IMR-90 (cell line): ENCODE measurements around the gene NBEAL1. TPM values are rescaled to one million over a fixed set of nuclear protein-coding genes. Genes with fewer than 3 reads are reported as not detected.

Experiments used
- ATAC-seq: fragments of 200-7000 bp; cut with Tn5 transposase; 2 replicates; pipeline ENCODE4 v1.9.1; 2020; ENCODE audit warnings: low read depth, mild to moderate bottlenecking, moderate library complexity
- BruUV-seq: library from RNA; stranded (reverse); fragments of 400-500 nt; replicated peaks from 2 replicates; lab custom pipeline; 2021; lab: Mats Ljungman, UMichigan
- CTCF ChIA-PET: fragments of 300-600 bp; formaldehyde crosslinking; extraction: SDS; loops from one replicate; lab custom pipeline; 2021; ENCODE audit warnings: antibody characterized with exemption; lab: Yijun Ruan, JAX
- POLR2A ChIA-PET: fragments of 300-600 bp; sonication (Branson Sonifier 250); formaldehyde crosslinking; loops from one replicate; lab custom pipeline; 2022; ENCODE audit warnings: antibody characterized with exemption; ENCODE audit not compliant: unreplicated experiment; lab: Charles Lee
- DNase-seq: peaks from one replicate; pipeline ENCODE4 v3.0.0; 2013
- H2AFZ ChIP-seq: replicated peaks from 2 replicates; pipeline ENCODE3; 2013; ENCODE audit warnings: low read length, mild to moderate bottlenecking; ENCODE audit not compliant: poor library complexity
- H2AK5ac ChIP-seq: 2 replicates; pipeline ENCODE4 v1.6.1; 2013; ENCODE audit warnings: low read depth, low read length, inconsistent platforms
- H2AK9ac ChIP-seq: replicated peaks from 2 replicates; pipeline ENCODE3; 2013; ENCODE audit warnings: mild to moderate bottlenecking, low read depth, low read length, moderate library complexity; ENCODE audit not compliant: poor library complexity
- H2BK120ac ChIP-seq: 2 replicates; pipeline ENCODE4 v1.6.1; 2013; ENCODE audit warnings: low read depth, low read length, inconsistent platforms
- H2BK15ac ChIP-seq: 3 replicates; pipeline ENCODE4 v1.6.1; 2013; ENCODE audit warnings: low read depth, low read length, inconsistent platforms
- H2BK20ac ChIP-seq: 2 replicates; pipeline ENCODE4 v1.6.1; 2013; ENCODE audit warnings: low read depth, mild to moderate bottlenecking, inconsistent platforms, low read length, moderate library complexity
- H2BK5ac ChIP-seq: 2 replicates; pipeline ENCODE4 v1.6.1; 2013; ENCODE audit warnings: mild to moderate bottlenecking, low read depth, low read length, inconsistent platforms; ENCODE audit not compliant: poor library complexity, severe bottlenecking
- H3K14ac ChIP-seq: replicated peaks from 2 replicates; pipeline ENCODE4 v1.6.1; 2013; ENCODE audit warnings: low read depth, low read length, inconsistent platforms
- H3K18ac ChIP-seq: 2 replicates; pipeline ENCODE4 v1.6.1; 2013; ENCODE audit warnings: low read depth, low read length, control low read depth
- H3K23ac ChIP-seq: 2 replicates; pipeline ENCODE4 v1.6.1; 2013; ENCODE audit warnings: low read depth, low read length, inconsistent platforms
- H3K27ac ChIP-seq: 2 replicates; pipeline ENCODE4 v1.5.1; 2013; ENCODE audit warnings: mild to moderate bottlenecking, control low read depth, low read length; ENCODE audit not compliant: insufficient read depth
- H3K27me3 ChIP-seq: 2 replicates; pipeline ENCODE4 v1.6.1; 2013; ENCODE audit warnings: low read length; ENCODE audit not compliant: control insufficient read depth, insufficient read depth
- H3K36me3 ChIP-seq: 2 replicates; pipeline ENCODE4 v1.6.1; 2013; ENCODE audit warnings: low read length, mixed read lengths; ENCODE audit not compliant: control insufficient read depth, insufficient read depth
- H3K4ac ChIP-seq: 2 replicates; pipeline ENCODE4 v1.6.1; 2013; ENCODE audit warnings: low read depth, low read length, inconsistent platforms
- H3K4me1 ChIP-seq: 2 replicates; pipeline ENCODE4 v1.6.1; 2013; ENCODE audit warnings: low read length, mixed read lengths; ENCODE audit not compliant: control insufficient read depth, insufficient read depth
- H3K4me2 ChIP-seq: 2 replicates; pipeline ENCODE4 v1.6.1; 2013; ENCODE audit warnings: low read depth, mild to moderate bottlenecking, control low read depth, low read length, moderate library complexity
- H3K4me3 ChIP-seq: 2 replicates; pipeline ENCODE4 v1.5.1; 2013; ENCODE audit warnings: low read depth, mild to moderate bottlenecking, control low read depth, low read length, moderate library complexity; ENCODE audit not compliant: insufficient read depth
- H3K56ac ChIP-seq: 2 replicates; pipeline ENCODE4 v1.6.1; 2013; ENCODE audit warnings: low read length, inconsistent platforms; ENCODE audit not compliant: insufficient read depth; ENCODE audit errors: extremely low read depth
- H3K79me1 ChIP-seq, 2 experiments: 2 replicates each; pipeline ENCODE4 v1.6.1; 2013; ENCODE audit warnings: low read length in 2 of 2, inconsistent platforms in 1 of 2, low read depth in 1 of 2
- H3K9ac ChIP-seq: 2 replicates; pipeline ENCODE4 v1.6.1; 2013; ENCODE audit warnings: low read depth, low read length, control low read depth
- H3K9me1 ChIP-seq: 2 replicates; pipeline ENCODE4 v1.6.1; 2013; ENCODE audit warnings: low read length, inconsistent platforms; ENCODE audit not compliant: insufficient read depth
- H3K9me3 ChIP-seq: 2 replicates; pipeline ENCODE4 v1.6.1; 2013; ENCODE audit warnings: low read length; ENCODE audit not compliant: control insufficient read depth, insufficient read depth
- H4K20me1 ChIP-seq: 2 replicates; pipeline ENCODE4 v1.6.1; 2013; ENCODE audit warnings: low read length, inconsistent platforms; ENCODE audit not compliant: insufficient read depth
- H4K5ac ChIP-seq: 2 replicates; pipeline ENCODE4 v1.6.1; 2013; ENCODE audit warnings: mild to moderate bottlenecking, low read depth, low read length, control low read depth
- H4K8ac ChIP-seq, 2 experiments: 2 replicates each; pipeline ENCODE4 v1.6.1; 2013; ENCODE audit warnings: low read depth in 2 of 2, low read length in 2 of 2, control low read depth in 1 of 2, inconsistent platforms in 1 of 2
- H4K91ac ChIP-seq: 2 replicates; pipeline ENCODE4 v1.6.1; 2013; ENCODE audit warnings: low read depth, low read length, inconsistent platforms; ENCODE audit not compliant: insufficient read depth
- NFE2L2 ChIP-seq: fragments of 150-350 bp; IDR thresholded peaks from 2 replicates; pipeline ENCODE4 v1.6.1; 2016; ENCODE audit warnings: low read depth, mild to moderate bottlenecking, low read length
- RAD21 ChIP-seq: IDR thresholded peaks from 2 replicates; pipeline ENCODE4 v1.6.1; 2012; ENCODE audit warnings: low read length, improper control_type of control experiment
- RCOR1 ChIP-seq: IDR thresholded peaks from 2 replicates; pipeline ENCODE4 v1.6.1; 2012; ENCODE audit warnings: mild to moderate bottlenecking, low read length, improper control_type of control experiment; ENCODE audit not compliant: insufficient replicate concordance
- SMC3 ChIP-seq: fragments of 150-350 bp; IDR thresholded peaks from 2 replicates; pipeline ENCODE4 v1.6.1; 2016; ENCODE audit warnings: low read depth, mild to moderate bottlenecking, antibody characterized with exemption, low read length, moderate library complexity
- WGBS, 2 experiments: methylation state at CpG; one replicate each; pipeline versions ENCODE4 v1.1.5 to v1.1.7; 2013; ENCODE audit warnings: missing lambda C conversion rate in 2 of 2; ENCODE audit not compliant: insufficient read length in 1 of 2; ENCODE audit errors: extremely low coverage in 2 of 2; 5-methylcytosine and 5-hydroxymethylcytosine counted together
- dilution Hi-C: fragments of 300-500 bp; cut with HindIII; formaldehyde crosslinking; loops from one replicate; pipeline ENCODE4 v1.14.3; 2018; ENCODE audit warnings: low sequenced_read_pairs; ENCODE audit not compliant: unreplicated experiment
- in situ Hi-C: fragments of 300-500 bp; cut with MboI; formaldehyde crosslinking; loops from 3 replicates; pipeline ENCODE4 v1.14.3; 2019; ENCODE audit warnings: low sequenced_read_pairs, inconsistent platforms, mixed read lengths
- intact Hi-C: fragments of 100-400 bp; cut with micrococcal nuclease; formaldehyde crosslinking; loops from 2 replicates; pipeline ENCODE4 v1.10.0; 2022
- polyA plus RNA-seq, 3 experiments: library from polyadenylated mRNA; depleted of rRNA; stranded (reverse); fragments of >200 nt; gene quantifications; 2 replicates each; pipeline ENCODE4 v1.2.3, GENCODE V29; 2012; ENCODE audit warnings: low replicate concordance in 1 of 3
- total RNA-seq: library from RNA; depleted of rRNA; stranded (reverse); fragments of >200 nt; gene quantifications from 2 replicates; pipeline ENCODE4 v1.2.3, GENCODE V29; 2012
- TF ChIP-seq, protein P1 (sequence below): fragments of 150-350 bp; IDR thresholded peaks from 2 replicates; pipeline ENCODE4 v1.6.1; 2016; ENCODE audit warnings: low read depth, mild to moderate bottlenecking, low read length, moderate library complexity, borderline replicate concordance

The NBEAL1 gene
- total and polyA plus RNA-seq, 2 of the 4 experiments (the other 2 are of a cell fraction): 6.4 to 38.0 TPM

DNA sequence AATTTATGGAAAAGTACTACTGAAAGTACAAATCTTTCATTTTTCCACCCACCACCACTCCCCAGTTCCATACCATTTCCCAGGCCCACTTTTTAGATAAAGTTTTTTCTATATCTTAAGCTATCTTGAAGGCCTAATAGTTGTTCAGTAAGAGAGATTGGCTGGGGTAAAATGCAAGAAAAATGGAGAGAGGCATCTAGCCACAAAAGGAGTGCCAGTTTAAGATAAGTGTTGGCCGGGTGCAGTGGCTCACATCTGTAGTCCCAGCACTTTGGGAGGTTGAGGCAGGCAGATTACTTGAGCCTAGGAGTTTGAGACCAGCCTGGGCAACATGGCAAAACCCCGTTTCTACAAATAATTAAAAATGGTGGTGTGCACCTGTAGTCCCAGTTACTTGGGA lies 28.6 kb downstream of the NBEAL1 start:
- Histone ChIP-seq H3K79me1 (peaks cover 36 to 42% of the 10 kb centered on the region in 2 experiments), H3K14ac (no peak overlapping the region), H3K9ac (no peak overlapping the region), H2BK120ac (no peak overlapping the region), H2AK5ac (no peak overlapping the region), H3K27me3 (no peaks in the 10 kb centered on the region), H4K8ac (no peak overlapping the region), H4K91ac (no peak overlapping the region), H3K18ac (no peak overlapping the region), H3K36me3 (peaks cover 17% of the 10 kb centered on the region), H3K23ac (no peak overlapping the region), H3K4me3 (no peak overlapping the region), H2AFZ (no peak overlapping the region), H2BK5ac (no peak overlapping the region), H3K56ac (no peak overlapping the region), H3K9me1 (no peaks in the 10 kb centered on the region), H4K5ac (no peak overlapping the region), H3K4me2 (no peak overlapping the region), H3K27ac (no peak overlapping the region), H4K20me1 (no peaks in the 10 kb centered on the region), H2BK15ac (no peak overlapping the region), H3K4me1 (no peaks in the 10 kb centered on the region), H2AK9ac (no peak overlapping the region), H2BK20ac (no peak overlapping the region), H3K4ac (no peak overlapping the region), H3K9me3 (no peaks in the 10 kb centered on the region)
- intact Hi-C loops: no loop called here
- ATAC-seq (no peak), DNase-seq (no peak)
- dilution Hi-C loops: no loop called here
- no TSS peak for BruUV-seq
- POLR2A ChIA-PET: no interaction called here
- CTCF ChIA-PET: no interaction called here
- TF ChIP-seq RAD21 (no peak), RCOR1 (no peak), SMC3 (no peak), NFE2L2 (no peak)
- TF ChIP-seq, protein P1, sequence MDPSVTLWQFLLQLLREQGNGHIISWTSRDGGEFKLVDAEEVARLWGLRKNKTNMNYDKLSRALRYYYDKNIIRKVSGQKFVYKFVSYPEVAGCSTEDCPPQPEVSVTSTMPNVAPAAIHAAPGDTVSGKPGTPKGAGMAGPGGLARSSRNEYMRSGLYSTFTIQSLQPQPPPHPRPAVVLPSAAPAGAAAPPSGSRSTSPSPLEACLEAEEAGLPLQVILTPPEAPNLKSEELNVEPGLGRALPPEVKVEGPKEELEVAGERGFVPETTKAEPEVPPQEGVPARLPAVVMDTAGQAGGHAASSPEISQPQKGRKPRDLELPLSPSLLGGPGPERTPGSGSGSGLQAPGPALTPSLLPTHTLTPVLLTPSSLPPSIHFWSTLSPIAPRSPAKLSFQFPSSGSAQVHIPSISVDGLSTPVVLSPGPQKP: no peak
- WGBS, 2 experiments: 100% methylated on average over 1 of the region's 2 CpGs; no CpG with 5 or more reads in 1 of the 2 experiments
- in situ Hi-C loops: no loop called here
